Testis (tissue), 2 donors: ENCODE measurements around the gene PCYT2.
A peak's percentile ranks its signal among the peaks of the same experiment; 100 is the strongest.

Experiments used
- POLR2A ChIP-seq: fragments of 450-650 bp; IDR thresholded peaks from one replicate; pipeline ENCODE4 v1.6.1; 2017; ENCODE audit warnings: antibody characterized with exemption, mild to moderate bottlenecking, moderate library complexity
- TF ChIP-seq, protein P1 (sequence below), 3 experiments: fragments of 450-650 bp in 2 of 3; fragments of 200-600 bp in 1 of 3; sonication (generic) in 1 of 3; IDR thresholded peaks; one replicate each; pipeline ENCODE4 v1.5.1; 2016 to 2019; ENCODE audit warnings: antibody characterized with exemption in 3 of 3, mild to moderate bottlenecking in 2 of 3, moderate library complexity in 1 of 3

- TF ChIP-seq, protein P1, sequence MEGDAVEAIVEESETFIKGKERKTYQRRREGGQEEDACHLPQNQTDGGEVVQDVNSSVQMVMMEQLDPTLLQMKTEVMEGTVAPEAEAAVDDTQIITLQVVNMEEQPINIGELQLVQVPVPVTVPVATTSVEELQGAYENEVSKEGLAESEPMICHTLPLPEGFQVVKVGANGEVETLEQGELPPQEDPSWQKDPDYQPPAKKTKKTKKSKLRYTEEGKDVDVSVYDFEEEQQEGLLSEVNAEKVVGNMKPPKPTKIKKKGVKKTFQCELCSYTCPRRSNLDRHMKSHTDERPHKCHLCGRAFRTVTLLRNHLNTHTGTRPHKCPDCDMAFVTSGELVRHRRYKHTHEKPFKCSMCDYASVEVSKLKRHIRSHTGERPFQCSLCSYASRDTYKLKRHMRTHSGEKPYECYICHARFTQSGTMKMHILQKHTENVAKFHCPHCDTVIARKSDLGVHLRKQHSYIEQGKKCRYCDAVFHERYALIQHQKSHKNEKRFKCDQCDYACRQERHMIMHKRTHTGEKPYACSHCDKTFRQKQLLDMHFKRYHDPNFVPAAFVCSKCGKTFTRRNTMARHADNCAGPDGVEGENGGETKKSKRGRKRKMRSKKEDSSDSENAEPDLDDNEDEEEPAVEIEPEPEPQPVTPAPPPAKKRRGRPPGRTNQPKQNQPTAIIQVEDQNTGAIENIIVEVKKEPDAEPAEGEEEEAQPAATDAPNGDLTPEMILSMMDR (IDR thresholded peaks at IDR 0.05) = peak in 1 of 3 experiments; percentile 5
- no peak for TF ChIP-seq POLR2A
Observed at GRCh38 chr17:81927653-81928543, 16.7 kb upstream of the PCYT2 start, which contains the start of gene MAFG.
